HCT116 (cell line): Measurements from ENCODE around the gene BRSK2. TPM values are rescaled to one million over a fixed set of nuclear protein-coding genes. Genes with fewer than 3 reads are reported as not detected.

Experiments used
- ATAC-seq: fragments of 200-7000 bp; cut with Tn5 transposase; 2 replicates; pipeline ENCODE4 v1.9.1; 2020; ENCODE audit warnings: mild to moderate bottlenecking, moderate library complexity
- BruUV-seq: library from RNA; stranded (reverse); fragments of 400-500 nt; replicated peaks from 2 replicates; lab custom pipeline; 2021; lab: Mats Ljungman, UMichigan
- CTCF ChIA-PET: fragments of 300-600 bp; sonication (Branson Sonifier 250); formaldehyde crosslinking; loops from one replicate; lab custom pipeline; 2021; ENCODE audit warnings: antibody characterized with exemption; lab: Charles Lee
- POLR2A ChIA-PET: fragments of 300-600, 350-600 bp; sonication (Branson Sonifier 250); formaldehyde crosslinking; loops from one replicate; lab custom pipeline; 2021; ENCODE audit warnings: antibody characterized with exemption; lab: Charles Lee
- RAD21 ChIA-PET, 2 experiments: fragments of 300-600 bp; sonication (Branson Sonifier 250); formaldehyde crosslinking; loops; one replicate each; lab custom pipeline; 2023; ENCODE audit warnings: low total read pairs in 2 of 2; ENCODE audit not compliant: uncharacterized antibody in 2 of 2, unreplicated experiment in 2 of 2, low non-redundant PET in 1 of 2; lab: Charles Lee
- DNase-seq: peaks from one replicate; pipeline ENCODE4 v3.0.0-alpha.2; 2010; ENCODE audit warnings: low read depth, low spot score
- H2AFZ ChIP-seq: fragments of 200-600 bp; shearing (Covaris generic), sonication (generic); 2 replicates; pipeline ENCODE4 v1.6.1; 2017; ENCODE audit warnings: low read depth, mixed run types, mixed read lengths, antibody characterized with exemption, low read length; ENCODE audit not compliant: poor library complexity, severe bottlenecking
- H3K27ac ChIP-seq: 2 replicates; pipeline ENCODE4 v1.5.1; 2012; ENCODE audit warnings: low read depth, low read length
- H3K27me3 ChIP-seq: fragments of 200-600 bp; sonication (generic); 2 replicates; pipeline ENCODE4 v1.6.1; 2016; ENCODE audit warnings: mixed run types, low read length, mixed read lengths; ENCODE audit not compliant: insufficient read depth
- H3K36me3 ChIP-seq, 2 experiments: fragments of 200-500 bp in 1 of 2; fragments of 200-600 bp in 1 of 2; sonication (Bioruptor generic) in 1 of 2; sonication (generic) in 1 of 2; 2 replicates each; pipeline versions ENCODE4 v1.5.1 to v1.6.1; 2014 to 2016; ENCODE audit warnings: low read length in 2 of 2, inconsistent platforms in 1 of 2, mixed read lengths in 1 of 2, mixed run types in 1 of 2; ENCODE audit not compliant: insufficient read depth in 2 of 2, control insufficient read depth in 1 of 2
- H3K4me1 ChIP-seq, 2 experiments: fragments of 200-600 bp in 1 of 2; sonication (generic) in 1 of 2; 2 replicates each; pipeline versions ENCODE4 v1.5.1 to v1.6.1; 2012 to 2017; ENCODE audit warnings: low read length in 2 of 2, inconsistent platforms in 1 of 2, mild to moderate bottlenecking in 1 of 2, mixed read lengths in 1 of 2, mixed run types in 1 of 2, moderate library complexity in 1 of 2; ENCODE audit not compliant: insufficient read depth in 2 of 2, control insufficient read depth in 1 of 2
- H3K4me2 ChIP-seq: fragments of 200-600 bp; sonication (generic); 2 replicates; pipeline ENCODE4 v1.6.1; 2017; ENCODE audit warnings: mixed run types, low read length, mixed read lengths
- H3K4me3 ChIP-seq, 2 experiments: fragments of 200-600 bp in 1 of 2; sonication (generic) in 1 of 2; replicated peaks in 1 of 2; 2 replicates each; pipeline ENCODE4 v1.5.1; 2011 to 2016; ENCODE audit warnings: low read length in 2 of 2, control low read depth in 1 of 2, low read depth in 1 of 2, mild to moderate bottlenecking in 1 of 2, mixed read lengths in 1 of 2, mixed run types in 1 of 2
- H3K79me2 ChIP-seq: fragments of 200-600 bp; sonication (generic); 2 replicates; pipeline ENCODE4 v1.6.1; 2017; ENCODE audit warnings: mild to moderate bottlenecking, mixed run types, low read length, moderate library complexity, mixed read lengths; ENCODE audit not compliant: insufficient read depth
- H3K9ac ChIP-seq: fragments of 200-600 bp; sonication (generic); 2 replicates; pipeline ENCODE4 v1.6.1; 2016; ENCODE audit warnings: low read length, mixed read lengths
- H3K9me2 ChIP-seq: fragments of 200-600 bp; sonication (generic), shearing (Covaris generic); 2 replicates; pipeline ENCODE4 v1.6.1; 2017; ENCODE audit warnings: mixed run types, mild to moderate bottlenecking, moderate library complexity; ENCODE audit not compliant: insufficient read depth
- H3K9me3 ChIP-seq, 2 experiments: fragments of 200-500 bp in 1 of 2; fragments of 200-600 bp in 1 of 2; sonication (Bioruptor generic) in 1 of 2; sonication (generic) in 1 of 2; 2 replicates each; pipeline ENCODE4 v1.6.1; 2014 to 2017; ENCODE audit warnings: low read length in 2 of 2, mixed read lengths in 2 of 2, inconsistent platforms in 1 of 2, low read depth in 1 of 2, mild to moderate bottlenecking in 1 of 2, mixed run types in 1 of 2, moderate library complexity in 1 of 2; ENCODE audit not compliant: control insufficient read depth in 1 of 2, insufficient read depth in 1 of 2
- H4K20me1 ChIP-seq: fragments of 200-600 bp; sonication (generic), shearing (Covaris generic); 2 replicates; pipeline ENCODE4 v1.6.1; 2017; ENCODE audit warnings: mixed run types, mild to moderate bottlenecking, moderate library complexity; ENCODE audit not compliant: insufficient read depth
- CBX3 ChIP-seq: IDR thresholded peaks from 2 replicates; pipeline ENCODE4 v1.6.1; 2012; ENCODE audit warnings: low read depth
- CTCF ChIP-seq, 3 experiments: fragments of 200-600 bp in 1 of 3; sonication (generic) in 1 of 3; IDR thresholded peaks in 2 of 3; conservative IDR thresholded peaks in 1 of 3; 2 replicates each; pipeline ENCODE4 v1.5.1; 2012 to 2017; ENCODE audit warnings: low read depth in 2 of 3, low read length in 2 of 3, antibody characterized with exemption in 1 of 3, borderline replicate concordance in 1 of 3, control low read depth in 1 of 3, mild to moderate bottlenecking in 1 of 3, mixed read lengths in 1 of 3, mixed run types in 1 of 3, moderate library complexity in 1 of 3; ENCODE audit not compliant: insufficient read depth in 1 of 3
- SIN3A ChIP-seq: IDR thresholded peaks from 2 replicates; pipeline ENCODE4 v1.6.1; 2012; ENCODE audit warnings: low read depth
- YY1 ChIP-seq: IDR thresholded peaks from 2 replicates; pipeline ENCODE4 v1.6.1; 2011; ENCODE audit warnings: low read length, low read depth, moderate library complexity, mild to moderate bottlenecking; ENCODE audit not compliant: insufficient replicate concordance; ENCODE audit errors: extremely low read depth
- ZFX ChIP-seq: fragments of 450-650 bp; IDR thresholded peaks from 2 replicates; pipeline ENCODE4 v1.6.1; 2017
- ZNF274 ChIP-seq: fragments of 200-500 bp; sonication (Bioruptor generic); IDR thresholded peaks from 2 replicates; pipeline ENCODE4 v1.6.1; 2014; ENCODE audit warnings: mild to moderate bottlenecking, low read depth, low read length, inconsistent platforms
- intact Hi-C: fragments of 100-400 bp; cut with micrococcal nuclease; formaldehyde crosslinking; loops from 2 replicates; pipeline ENCODE4 v1.10.0; 2022
- total RNA-seq: library from RNA; stranded (reverse); gene quantifications from one replicate; pipeline ENCODE4 v1.2.1, GENCODE V29; 2021; ENCODE audit not compliant: unreplicated experiment

Gene BRSK2
- total RNA-seq, 1 experiment from 2014 or later: 14.0 TPM

GRCh38 chr11:1463056-1463455, 73.3 kb downstream of the BRSK2 start:
- no TSS peak for BruUV-seq
- RAD21 ChIA-PET: no interaction called here
- Histone ChIP-seq H3K9me3 (no peaks in the 10 kb centered on the region), H3K79me2 (no peaks in the 10 kb centered on the region), H3K9me2 (no peaks in the 10 kb centered on the region), H3K4me2 (no peak overlapping the region), H3K4me3 (no peak overlapping the region), H3K36me3 (no peaks in the 10 kb centered on the region), H3K27ac (no peak overlapping the region), H4K20me1 (no peaks in the 10 kb centered on the region), H2AFZ (no peak overlapping the region), H3K27me3 (no peaks in the 10 kb centered on the region), H3K4me1 (peaks cover 3 to 7% of the 10 kb centered on the region in 2 experiments; a peak in 3 of 4 replicates), H3K9ac (no peak overlapping the region)
- POLR2A ChIA-PET: no interaction called here
- CTCF ChIA-PET: no interaction called here
- DNase-seq: no peak
- TF ChIP-seq SIN3A (no peak), ZFX (no peak), ZNF274 (no peak)
- TF ChIP-seq, all 23 proteins: peak for 0
- intact Hi-C loops: no loop called here
- no peak for ATAC-seq

GRCh38 chr11:1466784-1467183, 77.0 kb downstream of the BRSK2 start:
- no TSS peak for BruUV-seq
- CTCF ChIA-PET: no interaction called here
- POLR2A ChIA-PET: no interaction called here

More at GRCh38 chr11:1466784-1467183, 77.0 kb downstream of the BRSK2 start:
- no peak for DNase-seq
- Histone ChIP-seq H3K27me3 (no peaks in the 10 kb centered on the region), H3K4me3 (no peak overlapping the region), H3K27ac (no peak overlapping the region), H2AFZ (no peak overlapping the region), H3K9me3 (no peaks in the 10 kb centered on the region), H3K4me1 (no peaks in the 10 kb centered on the region), H3K9me2 (no peaks in the 10 kb centered on the region), H3K79me2 (no peaks in the 10 kb centered on the region), H3K9ac (no peak overlapping the region), H3K4me2 (no peak overlapping the region), H3K36me3 (no peaks in the 10 kb centered on the region), H4K20me1 (no peaks in the 10 kb centered on the region)
- intact Hi-C loops: no loop called here
- no peak for TF ChIP-seq ZFX
- TF ChIP-seq YY1: no peak
- no peak for TF ChIP-seq CTCF (IDR thresholded peaks at IDR 0.05 in 2 of 3, conservative IDR thresholded peaks at IDR 0.05 in 1 of 3; ENCODE audit: borderline replicate concordance in 1 of 3, insufficient read depth in 1 of 3, low read depth in 2 of 3, low read length in 2 of 3)
- no peak for TF ChIP-seq CBX3
- ATAC-seq: no peak
- RAD21 ChIA-PET: no interaction called here
